Measurements from ENCODE around the gene AOC1. TPM values are rescaled to one million over a fixed set of nuclear protein-coding genes. Genes with fewer than 3 reads are reported as not detected.
"Not testable (repeated sequence)": the region's sequence is repeated elsewhere in the genome, so short reads cannot be mapped to it uniquely, and the experiment has no call there.

The AOC1 gene
- total RNA-seq, 2 experiments from 2014 or later, result not detected

DNA sequence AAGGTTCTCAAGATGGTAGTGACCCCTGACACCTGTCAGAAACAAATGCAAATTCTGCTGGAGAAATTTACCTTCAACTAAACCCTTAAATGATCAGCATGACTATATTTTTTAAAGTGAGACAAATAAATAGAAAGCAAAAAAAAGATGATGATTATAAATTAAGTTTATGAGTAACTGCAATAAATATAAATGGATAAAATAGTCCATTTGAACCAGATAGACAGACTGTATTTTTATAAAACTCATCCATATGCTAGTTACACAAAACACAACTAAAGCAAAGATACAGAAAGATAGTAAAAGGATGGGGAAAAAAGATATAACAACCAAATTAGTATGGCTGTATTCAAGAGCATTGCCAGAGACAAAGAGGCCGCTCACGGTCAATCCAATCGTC lies 45.9 kb upstream of the AOC1 start:
- intact Hi-C loops (cut with micrococcal nuclease), result no loop called here
- Mint-ChIP-seq H3K27me3 (peaks cover 41% of the 10 kb centered on the region), H3K9me3 (no peaks in the 10 kb centered on the region), H3K27ac (no peak overlapping the region), H3K36me3 (ENCODE audit: low read depth) (peaks cover 2% of the 10 kb centered on the region), H3K4me3 (no peak overlapping the region), H3K4me1 (ENCODE audit: low read depth) (peaks cover 2% of the 10 kb centered on the region)
- CTCF ChIA-PET, result no interaction called here
- ATAC-seq (no peak), DNase-seq (no peak)
- TF ChIP-seq CTCF (IDR thresholded peaks at IDR 0.05), result no peak
- POLR2A ChIA-PET, result no interaction called here

- Mint-ChIP-seq H3K4me3 (no peak overlapping the region), H3K9me3 (no peaks in the 10 kb centered on the region), H3K27ac (no peak overlapping the region), H3K27me3 (peaks cover 42% of the 10 kb centered on the region), H3K4me1 (ENCODE audit: low read depth) (peaks cover under 1% of the 10 kb centered on the region), H3K36me3 (ENCODE audit: low read depth) (peaks cover 2% of the 10 kb centered on the region)
- CTCF ChIA-PET, result no interaction called here
- intact Hi-C loops (cut with micrococcal nuclease), result no loop called here
- ATAC-seq (no peak), DNase-seq (no peak)
- POLR2A ChIA-PET, result no interaction called here
- TF ChIP-seq CTCF (IDR thresholded peaks at IDR 0.05), result no peak
Measured at GRCh38 chr7:150806863-150807262, 45.5 kb upstream of the AOC1 start.

DNA sequence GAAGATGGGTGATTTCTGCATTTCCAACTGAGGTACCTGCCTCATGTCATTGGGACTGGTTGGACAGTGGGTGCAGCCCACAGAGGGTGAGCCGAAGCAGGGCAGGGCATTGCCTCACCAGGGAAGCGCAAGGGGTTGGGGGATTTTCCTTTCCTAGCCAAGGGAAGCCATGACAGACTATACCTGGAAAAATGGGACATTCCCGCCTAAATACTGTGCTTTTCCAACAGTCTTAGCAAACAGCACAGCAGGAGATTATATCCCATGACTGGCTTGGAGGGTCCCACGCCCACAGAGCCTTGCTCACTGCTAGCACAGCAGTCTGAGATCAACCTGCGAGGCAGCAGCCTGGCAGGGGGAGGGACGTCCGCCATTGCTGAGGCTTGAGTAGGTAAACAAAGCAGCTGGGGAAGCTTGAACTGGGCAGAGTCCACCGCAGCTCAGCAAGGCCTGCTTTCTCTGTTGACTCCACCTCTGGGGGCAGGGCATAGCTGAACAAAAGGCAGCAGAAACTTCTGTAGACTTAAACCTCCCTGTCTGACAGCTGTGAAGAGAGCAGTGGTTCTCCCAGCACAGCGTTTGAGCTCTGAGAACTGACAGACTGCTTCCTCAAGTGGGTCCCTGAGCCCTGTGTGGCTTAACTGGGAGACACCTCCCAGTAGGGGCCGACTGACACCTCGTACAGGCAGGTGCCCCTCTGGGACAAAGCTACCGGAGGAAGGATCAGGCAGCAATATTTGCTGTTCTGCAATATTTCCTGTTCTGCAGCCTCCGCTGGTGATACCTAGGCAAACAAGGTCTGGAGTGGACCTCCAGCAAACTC lies 44.5 kb upstream of the AOC1 start:
- H3K4me1 Mint-ChIP-seq (ENCODE audit: low read depth); POLR2A ChIA-PET; intact Hi-C loops (cut with micrococcal nuclease); ATAC-seq; H3K36me3 Mint-ChIP-seq (ENCODE audit: low read depth); H3K4me3 Mint-ChIP-seq; DNase-seq; H3K9me3 Mint-ChIP-seq; H3K27ac Mint-ChIP-seq: not testable (repeated sequence)
- CTCF ChIA-PET, result interaction anchor here (1.0 kb wide), 1 partner anchor 91 kb away, joined by 3 read pairs; no protein-coding TSS in a partner anchor
- H3K27me3 Mint-ChIP-seq, result peaks cover 38% of the 10 kb centered on the region

- POLR2A ChIA-PET, result interaction anchor here (0.6 kb wide), 1 partner anchor 327 kb away, joined by 3 read pairs; no protein-coding TSS in a partner anchor
- Mint-ChIP-seq H3K4me1 (ENCODE audit: low read depth) (no peaks in the 10 kb centered on the region), H3K9me3 (peaks cover 7% of the 10 kb centered on the region), H3K27ac (no peak overlapping the region), H3K4me3 (no peak overlapping the region), H3K36me3 (ENCODE audit: low read depth) (peaks cover 4% of the 10 kb centered on the region), H3K27me3 (peaks cover 34% of the 10 kb centered on the region)
- no peak for TF ChIP-seq CTCF (IDR thresholded peaks at IDR 0.05)
- DNase-seq (no peak), ATAC-seq (no peak)
- CTCF ChIA-PET, result interaction anchor here (0.6 kb wide), 1 partner anchor 62 kb away, joined by 3 read pairs; no protein-coding TSS in a partner anchor
- intact Hi-C loops (cut with micrococcal nuclease), result no loop called here
Measured at GRCh38 chr7:150814328-150815001, 37.9 kb upstream of the AOC1 start.

DNA sequence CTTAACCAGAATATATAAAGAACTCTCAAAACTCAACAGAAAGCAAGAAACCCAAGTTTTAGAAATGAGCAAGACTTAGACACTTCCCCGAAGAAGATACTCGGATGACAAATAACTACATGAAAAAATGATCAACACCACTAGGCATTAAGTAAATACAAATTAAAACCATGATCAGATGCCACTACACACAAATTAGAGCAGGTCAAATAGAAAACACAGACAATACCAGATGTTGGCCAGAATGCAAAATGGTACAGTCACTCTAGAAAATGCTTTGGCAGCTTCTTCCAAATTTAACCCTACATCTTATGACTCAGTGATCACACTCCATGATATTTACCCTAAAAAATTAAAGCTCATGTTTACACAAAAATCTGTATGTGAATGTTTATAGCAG lies 33.3 kb upstream of the AOC1 start:
- H3K36me3 Mint-ChIP-seq (ENCODE audit: low read depth), result peaks cover 4% of the 10 kb centered on the region
- ChIA-PET CTCF (interaction anchor here (0.6 to 1.7 kb wide), 3 partner anchors 40 to 189 kb away, joined by 3 to 5 read pairs (median 3); no protein-coding TSS in a partner anchor), POLR2A (interaction anchor here (1.2 kb wide), 1 partner anchor 79 kb away, joined by 4 read pairs; no protein-coding TSS in a partner anchor)
- TF ChIP-seq CTCF (IDR thresholded peaks at IDR 0.05), result no peak
- DNase-seq (no peak), ATAC-seq (no peak)
- no peak overlapping the region for H3K27ac Mint-ChIP-seq
- H3K4me3 Mint-ChIP-seq, result no peak overlapping the region
- H3K4me1 Mint-ChIP-seq (ENCODE audit: low read depth), result no peaks in the 10 kb centered on the region
- intact Hi-C loops (cut with micrococcal nuclease), result no loop called here
- peaks cover 12% of the 10 kb centered on the region for H3K9me3 Mint-ChIP-seq
- H3K27me3 Mint-ChIP-seq, result peaks cover 11% of the 10 kb centered on the region
